Caki2 (cell line): Measurements from ENCODE around the gene LRGUK. TPM values are rescaled to one million over a fixed set of nuclear protein-coding genes. Genes with fewer than 3 reads are reported as not detected.

ENCODE experiments used
- DNase-seq: peaks from one replicate; pipeline ENCODE4 v3.0.0-alpha.2; 2015; ENCODE audit warnings: low read depth
- in situ Hi-C: cut with HindIII; loops from 2 replicates; pipeline ENCODE4 v1.10.0; 2016; ENCODE audit warnings: low sequenced_read_pairs, low pct_unique_long_range_greater_than_20kb, mixed read lengths
- total RNA-seq: library from RNA; depleted of rRNA; stranded (reverse); fragments of >200 nt; shearing (Covaris generic); gene quantifications from 2 replicates; pipeline ENCODE4 v1.2.3, GENCODE V29; 2014; ENCODE audit warnings: low replicate concordance

LRGUK gene
- total RNA-seq, 1 experiment from 2014 or later = not detected

- DNase-seq = no peak
- in situ Hi-C loops = no loop called here
These were observed 48.9 kb downstream of the LRGUK start for GRCh38 chr7:134176037-134176350.

- DNase-seq = no peak
- in situ Hi-C loops = no loop called here
These were observed 52.2 kb downstream of the LRGUK start for GRCh38 chr7:134179036-134180011.

- DNase-seq = no peak
- in situ Hi-C loops = no loop called here
These were observed 53.2 kb downstream of the LRGUK start for GRCh38 chr7:134180376-134180775.

- in situ Hi-C loops = no loop called here
- no peak for DNase-seq
These were observed 54.9 kb downstream of the LRGUK start for GRCh38 chr7:134182078-134182477.

GRCh38 chr7:134184767-134185166 lies 57.6 kb downstream of the LRGUK start:
- in situ Hi-C loops = no loop called here
- DNase-seq = no peak

- no peak for DNase-seq
- in situ Hi-C loops = no loop called here
These were observed 58.9 kb downstream of the LRGUK start for GRCh38 chr7:134186027-134186426.

- in situ Hi-C loops = no loop called here
These were observed 59.7 kb downstream of the LRGUK start for GRCh38 chr7:134186801-134187200.

GRCh38 chr7:134187893-134188292 lies 60.8 kb downstream of the LRGUK start:
- no peak for DNase-seq
- in situ Hi-C loops = no loop called here

More at GRCh38 chr7:134186801-134187200, 59.7 kb downstream of the LRGUK start:
- DNase-seq = no peak

- no peak for DNase-seq
- in situ Hi-C loops = no loop called here
These were observed 61.2 kb downstream of the LRGUK start for GRCh38 chr7:134188311-134188710.

GRCh38 chr7:134189559-134189958 lies 62.4 kb downstream of the LRGUK start:
- in situ Hi-C loops = no loop called here
- DNase-seq = no peak

- no peak for DNase-seq
- in situ Hi-C loops = no loop called here
These were observed 64.7 kb downstream of the LRGUK start for GRCh38 chr7:134191876-134192275.

GRCh38 chr7:134193240-134193639 lies 66.1 kb downstream of the LRGUK start:
- no peak for DNase-seq
- in situ Hi-C loops = no loop called here

GRCh38 chr7:134195252-134195651 lies 68.1 kb downstream of the LRGUK start:
- in situ Hi-C loops = no loop called here
- DNase-seq = no peak

- in situ Hi-C loops = no loop called here
- DNase-seq = no peak
These were observed 69.3 kb downstream of the LRGUK start for GRCh38 chr7:134196439-134196838.

GRCh38 chr7:134197345-134197744 lies 70.2 kb downstream of the LRGUK start:
- in situ Hi-C loops = no loop called here

GRCh38 chr7:134200970-134201369 lies 73.8 kb downstream of the LRGUK start:
- DNase-seq = no peak
- in situ Hi-C loops = no loop called here

More at GRCh38 chr7:134197345-134197744, 70.2 kb downstream of the LRGUK start:
- DNase-seq = no peak

GRCh38 chr7:134201569-134202261 lies 74.6 kb downstream of the LRGUK start:
- no peak for DNase-seq
- in situ Hi-C loops = no loop called here

- in situ Hi-C loops = no loop called here
These were observed 76.2 kb downstream of the LRGUK start for GRCh38 chr7:134203186-134203889.

More at GRCh38 chr7:134203186-134203889, 76.2 kb downstream of the LRGUK start:
- no peak for DNase-seq
